A673 (cell line): ENCODE measurements around the gene RELCH. TPM values are rescaled to one million over a fixed set of nuclear protein-coding genes. Genes with fewer than 3 reads are reported as not detected.

ENCODE experiments used
- BruUV-seq: library from RNA; stranded (reverse); fragments of 400-500 nt; replicated peaks from 2 replicates; lab custom pipeline; 2021; lab: Mats Ljungman, UMichigan
- CTCF ChIA-PET: fragments of 300-600 bp; sonication (Branson Sonifier 250); formaldehyde crosslinking; loops from one replicate; lab custom pipeline; 2022; ENCODE audit warnings: antibody characterized with exemption; lab: Charles Lee
- POLR2A ChIA-PET: fragments of 300-600 bp; sonication (Branson Sonifier 250); formaldehyde crosslinking; loops from one replicate; lab custom pipeline; 2022; ENCODE audit warnings: antibody characterized with exemption; ENCODE audit not compliant: low non-redundant PET; lab: Charles Lee
- DNase-seq: peaks from one replicate; pipeline ENCODE4 v3.0.0-alpha.2; 2015; ENCODE audit warnings: low spot score
- H3K27ac ChIP-seq: fragments of 200-600 bp; sonication (generic); 2 replicates; pipeline ENCODE4 v1.5.1; 2016; ENCODE audit warnings: mixed run types, low read depth, mild to moderate bottlenecking, mixed read lengths, antibody characterized with exemption, low read length; ENCODE audit not compliant: poor library complexity, severe bottlenecking
- H3K27me3 ChIP-seq: fragments of 200-600 bp; sonication (generic); replicated peaks from 2 replicates; pipeline ENCODE4 v1.6.1; 2017; ENCODE audit warnings: mixed run types, low read depth, mild to moderate bottlenecking, mixed read lengths, antibody characterized with exemption, low read length; ENCODE audit not compliant: insufficient read depth, poor library complexity
- H3K36me3 ChIP-seq: fragments of 200-600 bp; sonication (generic); 2 replicates; pipeline ENCODE4 v1.6.1; 2016; ENCODE audit warnings: mixed run types, mild to moderate bottlenecking, mixed read lengths, antibody characterized with exemption, low read length; ENCODE audit not compliant: insufficient read depth, poor library complexity, severe bottlenecking
- H3K4me1 ChIP-seq: fragments of 200-600 bp; sonication (generic); 2 replicates; pipeline ENCODE4 v1.6.1; 2017; ENCODE audit warnings: mixed run types, mild to moderate bottlenecking, mixed read lengths, antibody characterized with exemption, low read length; ENCODE audit not compliant: insufficient read depth, poor library complexity, severe bottlenecking
- H3K4me3 ChIP-seq: fragments of 200-600 bp; sonication (generic); 2 replicates; pipeline ENCODE4 v1.5.1; 2016; ENCODE audit warnings: low read depth, mixed run types, mild to moderate bottlenecking, mixed read lengths, low read length; ENCODE audit not compliant: poor library complexity, severe bottlenecking
- H3K9me3 ChIP-seq: fragments of 200-600 bp; sonication (generic); 2 replicates; pipeline ENCODE4 v1.6.1; 2016; ENCODE audit warnings: mixed run types, low read depth, mild to moderate bottlenecking, mixed read lengths, antibody characterized with exemption, low read length; ENCODE audit not compliant: poor library complexity, severe bottlenecking
- EZH2 ChIP-seq: fragments of 200-600 bp; sonication (generic); IDR thresholded peaks from 2 replicates; pipeline ENCODE4 v1.6.1; 2017; ENCODE audit warnings: borderline replicate concordance, low read depth, mild to moderate bottlenecking, mixed read lengths, antibody characterized with exemption, low read length; ENCODE audit not compliant: poor library complexity, severe bottlenecking
- intact Hi-C: fragments of 100-400 bp; cut with micrococcal nuclease; formaldehyde crosslinking; loops from one replicate; pipeline ENCODE4 v1.10.0; 2022; ENCODE audit not compliant: unreplicated experiment
- total RNA-seq: library from RNA; stranded (reverse); gene quantifications from 2 replicates; pipeline ENCODE4 v1.2.3, GENCODE V29; 2021
- TF ChIP-seq, protein P1 (sequence below): fragments of 300-800, 200-600 bp; sonication (generic); conservative IDR thresholded peaks from 2 replicates; pipeline ENCODE4 v1.5.1; 2017; ENCODE audit warnings: low read depth, mild to moderate bottlenecking, antibody characterized with exemption, low read length, moderate library complexity, mixed read lengths

Gene RELCH
- total RNA-seq, 1 experiment from 2014 or later, result 29.2 TPM

DNA sequence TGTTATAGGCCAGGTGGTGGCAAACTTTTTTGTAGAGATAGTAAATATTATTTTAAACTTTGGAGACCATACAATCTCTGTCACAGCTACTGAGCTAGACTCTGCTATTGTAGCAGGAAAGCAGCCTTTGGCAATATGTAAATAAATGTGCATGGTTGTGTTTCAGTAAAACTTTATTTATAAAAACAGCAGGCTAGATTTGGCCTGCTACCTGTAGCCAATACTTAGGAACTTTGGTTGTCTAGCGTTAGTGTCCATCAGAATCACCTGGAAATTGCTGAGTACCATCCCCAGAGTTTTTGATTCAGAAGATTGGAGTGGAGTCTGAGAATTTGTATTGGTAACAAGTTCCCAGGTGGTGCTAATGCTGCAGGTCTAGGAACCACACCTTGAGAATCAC, 114.3 kb downstream of the RELCH start:
- TF ChIP-seq, protein P1, sequence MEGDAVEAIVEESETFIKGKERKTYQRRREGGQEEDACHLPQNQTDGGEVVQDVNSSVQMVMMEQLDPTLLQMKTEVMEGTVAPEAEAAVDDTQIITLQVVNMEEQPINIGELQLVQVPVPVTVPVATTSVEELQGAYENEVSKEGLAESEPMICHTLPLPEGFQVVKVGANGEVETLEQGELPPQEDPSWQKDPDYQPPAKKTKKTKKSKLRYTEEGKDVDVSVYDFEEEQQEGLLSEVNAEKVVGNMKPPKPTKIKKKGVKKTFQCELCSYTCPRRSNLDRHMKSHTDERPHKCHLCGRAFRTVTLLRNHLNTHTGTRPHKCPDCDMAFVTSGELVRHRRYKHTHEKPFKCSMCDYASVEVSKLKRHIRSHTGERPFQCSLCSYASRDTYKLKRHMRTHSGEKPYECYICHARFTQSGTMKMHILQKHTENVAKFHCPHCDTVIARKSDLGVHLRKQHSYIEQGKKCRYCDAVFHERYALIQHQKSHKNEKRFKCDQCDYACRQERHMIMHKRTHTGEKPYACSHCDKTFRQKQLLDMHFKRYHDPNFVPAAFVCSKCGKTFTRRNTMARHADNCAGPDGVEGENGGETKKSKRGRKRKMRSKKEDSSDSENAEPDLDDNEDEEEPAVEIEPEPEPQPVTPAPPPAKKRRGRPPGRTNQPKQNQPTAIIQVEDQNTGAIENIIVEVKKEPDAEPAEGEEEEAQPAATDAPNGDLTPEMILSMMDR, result no peak
- no peak for DNase-seq
- H3K9me3 ChIP-seq, result no peaks in the 10 kb centered on the region
- no peak overlapping the region for H3K27ac ChIP-seq
- POLR2A ChIA-PET, result no interaction called here
- no peak overlapping the region for H3K4me3 ChIP-seq
- no peaks in the 10 kb centered on the region for H3K36me3 ChIP-seq
- CTCF ChIA-PET, result no interaction called here
- no peaks in the 10 kb centered on the region for H3K4me1 ChIP-seq
- BruUV-seq, result no TSS peak
- H3K27me3 ChIP-seq, result no peaks in the 10 kb centered on the region
- intact Hi-C loops, result no loop called here

DNA sequence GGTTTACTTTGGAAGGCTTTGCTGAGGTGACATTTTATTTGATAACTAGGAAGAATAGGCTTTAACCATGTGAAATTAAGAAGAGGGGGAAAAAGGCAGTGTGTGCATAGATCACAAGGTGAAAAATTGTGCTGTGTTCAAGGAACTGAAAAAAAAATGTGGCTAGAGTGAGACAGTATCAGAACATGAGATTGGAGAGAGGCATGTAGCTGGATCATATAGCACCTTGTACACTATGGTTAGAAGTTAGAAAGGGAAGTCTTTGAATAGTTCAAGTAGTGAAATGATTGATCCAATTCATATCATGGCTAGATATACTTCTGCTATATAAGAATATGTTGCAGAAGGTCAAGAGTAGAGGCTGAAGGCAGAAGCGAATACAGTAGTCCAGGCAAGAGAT, 125.8 kb downstream of the RELCH start:
- Histone ChIP-seq H3K4me1 (no peaks in the 10 kb centered on the region), H3K4me3 (no peak overlapping the region), H3K27ac (no peak overlapping the region), H3K27me3 (no peaks in the 10 kb centered on the region), H3K9me3 (no peaks in the 10 kb centered on the region), H3K36me3 (peaks cover 3% of the 10 kb centered on the region)
- CTCF ChIA-PET, result no interaction called here
- POLR2A ChIA-PET, result no interaction called here
- intact Hi-C loops, result no loop called here
- TF ChIP-seq, protein P1, result no peak
- no TSS peak for BruUV-seq
- no peak for DNase-seq

DNA sequence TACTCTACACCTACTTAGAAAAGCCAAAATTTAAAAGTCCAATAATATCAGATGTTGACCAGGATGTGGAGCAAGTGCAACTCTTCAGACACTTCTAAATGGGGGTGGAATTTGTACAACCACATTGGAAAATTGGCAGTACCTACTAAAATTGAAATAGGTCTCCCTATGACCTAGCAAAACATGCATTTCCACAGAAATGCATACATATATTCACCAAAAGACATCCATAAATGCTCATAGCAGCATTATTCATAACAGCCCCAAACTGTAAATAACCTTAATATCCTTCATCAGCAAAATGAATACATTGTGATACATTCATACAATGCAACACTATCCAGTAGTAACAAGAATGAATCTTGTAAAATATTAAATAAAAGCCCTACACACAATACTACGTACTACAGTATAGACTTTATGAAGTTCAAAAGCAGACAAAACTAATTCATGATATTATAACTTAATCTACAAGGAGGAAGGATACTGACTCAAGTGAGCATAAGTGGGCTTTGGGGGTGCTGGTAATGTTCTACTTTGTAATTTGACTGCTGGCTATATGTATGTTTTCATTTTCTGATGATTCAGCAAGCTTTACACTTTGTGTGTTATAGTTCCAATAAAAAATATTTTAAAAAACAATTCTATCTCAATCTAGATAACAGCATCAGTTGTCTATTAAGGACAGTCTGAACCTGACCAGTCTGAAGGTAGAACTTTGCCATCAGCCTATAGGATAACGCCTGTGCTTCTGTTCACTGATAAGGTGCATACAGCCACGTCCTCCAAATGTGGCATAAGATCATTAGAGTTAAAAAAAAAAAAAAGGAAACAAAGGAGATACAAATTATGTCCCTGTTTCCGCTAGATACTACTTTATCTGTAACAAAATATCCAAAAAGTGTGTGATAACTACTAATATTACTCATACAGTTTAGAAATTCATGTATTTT, 131.4 kb downstream of the RELCH start:
- no peak for DNase-seq
- POLR2A ChIA-PET, result no interaction called here
- BruUV-seq, result no TSS peak

More for the DNA sequence above, 131.4 kb downstream of the RELCH start:
- TF ChIP-seq EZH2, result no peak
- TF ChIP-seq, protein P1, result no peak
- H3K27me3 ChIP-seq, result peaks cover 16% of the 10 kb centered on the region
- H3K4me1 ChIP-seq, result no peaks in the 10 kb centered on the region
- no peaks in the 10 kb centered on the region for H3K9me3 ChIP-seq
- H3K27ac ChIP-seq, result no peak overlapping the region
- H3K4me3 ChIP-seq, result no peak overlapping the region
- CTCF ChIA-PET, result interaction anchor here (0.7 kb wide), 1 partner anchor 70 kb away, joined by 5 read pairs; no protein-coding TSS in a partner anchor
- intact Hi-C loops, result no loop called here
- no peaks in the 10 kb centered on the region for H3K36me3 ChIP-seq
